ENCODE results near the gene ZMYM2. TPM values are rescaled to one million over a fixed set of nuclear protein-coding genes. Genes with fewer than 3 reads are reported as not detected.

The ZMYM2 gene
- total RNA-seq, 4 donors from 2014 or later: 44.5 to 217 (median 57.0) TPM

GRCh38 chr13:20105161-20105689, 146.7 kb downstream of the ZMYM2 start:
- H3K27me3 ChIP-seq: peaks cover 5% of the 10 kb centered on the region
- H3K4me3 ChIP-seq: no peak overlapping the region
- 84% methylated on average over 13 of the region's 13 CpGs for WGBS
- no peaks in the 10 kb centered on the region for H3K9me3 ChIP-seq
- no peaks in the 10 kb centered on the region for H3K36me3 ChIP-seq
- H3K27ac ChIP-seq: no peak overlapping the region
- TF ChIP-seq EP300 (IDR thresholded peaks at IDR 0.05): no peak
- no peak for TF ChIP-seq POLR2A (IDR thresholded peaks at IDR 0.05)
- TF ChIP-seq POLR2AphosphoS5 (IDR thresholded peaks at IDR 0.05): no peak
- TF ChIP-seq CTCF (IDR thresholded peaks at IDR 0.05): no peak
- H3K4me1 ChIP-seq: peaks cover 10% of the 10 kb centered on the region
- no peak for DNase-seq (ENCODE audit: low spot score in 2 of 2)

GRCh38 chr13:20106742-20107141, 148.2 kb downstream of the ZMYM2 start:
- WGBS: 28% methylated on average over 4 of the region's 4 CpGs
- Histone ChIP-seq H3K27me3 (peaks cover 5% of the 10 kb centered on the region), H3K27ac (no peak overlapping the region), H3K36me3 (no peaks in the 10 kb centered on the region), H3K9me3 (no peaks in the 10 kb centered on the region), H3K4me3 (no peak overlapping the region), H3K4me1 (peaks cover 10% of the 10 kb centered on the region)
- TF ChIP-seq POLR2AphosphoS5 (IDR thresholded peaks at IDR 0.05) (no peak), CTCF (IDR thresholded peaks at IDR 0.05) (no peak), POLR2A (IDR thresholded peaks at IDR 0.05) (no peak), EP300 (IDR thresholded peaks at IDR 0.05) (no peak)
- DNase-seq (ENCODE audit: low spot score in 2 of 2): no peak

GRCh38 chr13:20109037-20109436, 150.5 kb downstream of the ZMYM2 start:
- Histone ChIP-seq H3K27ac (no peak overlapping the region), H3K36me3 (no peaks in the 10 kb centered on the region), H3K9me3 (no peaks in the 10 kb centered on the region), H3K4me3 (no peak overlapping the region), H3K27me3 (peaks cover 5% of the 10 kb centered on the region), H3K4me1 (no peaks in the 10 kb centered on the region)
- TF ChIP-seq POLR2AphosphoS5 (IDR thresholded peaks at IDR 0.05) (no peak), POLR2A (IDR thresholded peaks at IDR 0.05) (no peak), EP300 (IDR thresholded peaks at IDR 0.05) (no peak), CTCF (IDR thresholded peaks at IDR 0.05) (no peak)
- no peak for DNase-seq (ENCODE audit: low spot score in 2 of 2)
- WGBS: 92% methylated on average over 2 of the region's 2 CpGs

GRCh38 chr13:20114066-20114610, 155.6 kb downstream of the ZMYM2 start:
- no peaks in the 10 kb centered on the region for H3K36me3 ChIP-seq
- TF ChIP-seq POLR2A (IDR thresholded peaks at IDR 0.05): no peak
- TF ChIP-seq POLR2AphosphoS5 (IDR thresholded peaks at IDR 0.05): no peak
- no peak for TF ChIP-seq EP300 (IDR thresholded peaks at IDR 0.05)
- no peak for TF ChIP-seq CTCF (IDR thresholded peaks at IDR 0.05)
- 78% methylated on average over 10 of the region's 10 CpGs for WGBS
- no peak overlapping the region for H3K4me3 ChIP-seq
- no peaks in the 10 kb centered on the region for H3K9me3 ChIP-seq
- H3K4me1 ChIP-seq: peaks cover 11% of the 10 kb centered on the region
- H3K27me3 ChIP-seq: no peaks in the 10 kb centered on the region
- H3K27ac ChIP-seq: no peak overlapping the region
- peak in 1 of 2 donors; percentile 45 for DNase-seq (ENCODE audit: low spot score in 2 of 2)

- H3K27ac ChIP-seq: no peak overlapping the region
- no peak for TF ChIP-seq POLR2A (IDR thresholded peaks at IDR 0.05)
- TF ChIP-seq POLR2AphosphoS5 (IDR thresholded peaks at IDR 0.05): no peak
- no peak for TF ChIP-seq CTCF (IDR thresholded peaks at IDR 0.05)
- no peak for TF ChIP-seq EP300 (IDR thresholded peaks at IDR 0.05)
- H3K36me3 ChIP-seq: no peaks in the 10 kb centered on the region
- peaks cover 21% of the 10 kb centered on the region for H3K4me1 ChIP-seq
- no peaks in the 10 kb centered on the region for H3K27me3 ChIP-seq
- 85% methylated on average over 6 of the region's 6 CpGs for WGBS
- peak in 1 of 2 donors; percentile 54 for DNase-seq (ENCODE audit: low spot score in 2 of 2)
- no peaks in the 10 kb centered on the region for H3K9me3 ChIP-seq
- no peak overlapping the region for H3K4me3 ChIP-seq
Measured at GRCh38 chr13:20116213-20116612, 157.7 kb downstream of the ZMYM2 start.

Measured in suprapubic skin (tissue), 4 donors.